ENCODE data around the gene PPIC. TPM values are rescaled to one million over a fixed set of nuclear protein-coding genes. Genes with fewer than 3 reads are reported as not detected.

PPIC gene
- total RNA-seq, 4 donors from 2014 or later, result 14.2 to 47.4 (median 44.3) TPM

GRCh38 chr5:122985954-122986721 is 50.4 kb downstream of the PPIC start:
- no peak overlapping the region for H3K27ac ChIP-seq (replicated peaks in 1 of 4)
- intact Hi-C loops (cut with DNase I), result no loop called here
- no peak overlapping the region for H3K4me3 ChIP-seq
- 97% methylated on average over 2 of the region's 2 CpGs for WGBS
- DNase-seq (ENCODE audit: extremely low spot score), result no peak
- TF ChIP-seq EP300 (IDR thresholded peaks at IDR 0.05) (no peak), POLR2A (IDR thresholded peaks at IDR 0.05; ENCODE audit: low read depth) (no peak), POLR2AphosphoS5 (IDR thresholded peaks at IDR 0.05) (no peak)
- TF ChIP-seq, protein P1, sequence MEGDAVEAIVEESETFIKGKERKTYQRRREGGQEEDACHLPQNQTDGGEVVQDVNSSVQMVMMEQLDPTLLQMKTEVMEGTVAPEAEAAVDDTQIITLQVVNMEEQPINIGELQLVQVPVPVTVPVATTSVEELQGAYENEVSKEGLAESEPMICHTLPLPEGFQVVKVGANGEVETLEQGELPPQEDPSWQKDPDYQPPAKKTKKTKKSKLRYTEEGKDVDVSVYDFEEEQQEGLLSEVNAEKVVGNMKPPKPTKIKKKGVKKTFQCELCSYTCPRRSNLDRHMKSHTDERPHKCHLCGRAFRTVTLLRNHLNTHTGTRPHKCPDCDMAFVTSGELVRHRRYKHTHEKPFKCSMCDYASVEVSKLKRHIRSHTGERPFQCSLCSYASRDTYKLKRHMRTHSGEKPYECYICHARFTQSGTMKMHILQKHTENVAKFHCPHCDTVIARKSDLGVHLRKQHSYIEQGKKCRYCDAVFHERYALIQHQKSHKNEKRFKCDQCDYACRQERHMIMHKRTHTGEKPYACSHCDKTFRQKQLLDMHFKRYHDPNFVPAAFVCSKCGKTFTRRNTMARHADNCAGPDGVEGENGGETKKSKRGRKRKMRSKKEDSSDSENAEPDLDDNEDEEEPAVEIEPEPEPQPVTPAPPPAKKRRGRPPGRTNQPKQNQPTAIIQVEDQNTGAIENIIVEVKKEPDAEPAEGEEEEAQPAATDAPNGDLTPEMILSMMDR (IDR thresholded peaks at IDR 0.05), result no peak
- no peaks in the 10 kb centered on the region for H3K4me1 ChIP-seq
- no peaks in the 10 kb centered on the region for H3K27me3 ChIP-seq
- no peaks in the 10 kb centered on the region for H3K9me3 ChIP-seq
- H3K36me3 ChIP-seq, result no peaks in the 10 kb centered on the region

DNA sequence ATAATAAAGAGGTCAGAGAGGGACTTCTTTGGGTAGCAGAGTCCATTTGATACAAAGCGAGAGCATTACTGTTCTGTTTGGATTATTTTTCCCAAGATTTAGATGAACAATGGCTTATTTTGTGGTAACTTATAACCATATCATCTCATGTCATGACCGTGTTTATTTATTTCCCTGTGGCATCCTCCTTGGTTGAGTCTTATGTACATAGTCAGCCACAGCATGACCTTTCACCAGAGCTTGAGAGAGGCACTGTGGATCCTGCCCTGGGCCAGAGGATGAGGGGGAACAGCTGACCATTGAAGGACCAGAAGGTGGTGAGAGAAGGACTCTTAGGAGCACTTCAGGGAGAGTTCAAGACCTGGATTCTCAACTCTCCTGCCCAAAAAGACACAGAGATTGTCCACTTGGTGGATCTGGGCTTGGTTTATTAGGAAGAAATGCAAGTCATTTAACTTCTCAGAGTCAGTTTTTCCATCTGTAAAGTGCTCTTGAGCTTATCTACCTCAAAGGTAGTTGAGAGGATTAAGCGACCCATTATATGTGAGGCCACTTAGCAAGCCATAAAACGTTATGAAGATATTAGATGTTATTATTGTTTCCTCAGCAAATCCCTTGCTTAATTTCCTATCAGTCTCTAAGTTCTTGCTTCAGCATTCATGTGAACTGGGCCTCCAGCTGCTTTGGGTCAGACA is 51.4 kb downstream of the PPIC start:
- no peak overlapping the region for H3K4me3 ChIP-seq
- 92% methylated on average over 4 of the region's 4 CpGs for WGBS
- no peaks in the 10 kb centered on the region for H3K9me3 ChIP-seq
- DNase-seq (ENCODE audit: extremely low spot score), result no peak
- H3K27me3 ChIP-seq, result no peaks in the 10 kb centered on the region
- H3K4me1 ChIP-seq, result no peaks in the 10 kb centered on the region
- H3K27ac ChIP-seq (replicated peaks in 1 of 4), result no peak overlapping the region
- TF ChIP-seq POLR2AphosphoS5 (IDR thresholded peaks at IDR 0.05) (no peak), EP300 (IDR thresholded peaks at IDR 0.05) (no peak), POLR2A (IDR thresholded peaks at IDR 0.05; ENCODE audit: low read depth) (no peak)
- TF ChIP-seq, protein P1 (IDR thresholded peaks at IDR 0.05), result no peak
- intact Hi-C loops (cut with DNase I), result no loop called here
- H3K36me3 ChIP-seq, result no peaks in the 10 kb centered on the region

- Histone ChIP-seq H3K27me3 (no peaks in the 10 kb centered on the region), H3K9me3 (no peaks in the 10 kb centered on the region), H3K4me3 (no peak overlapping the region), H3K27ac (replicated peaks in 1 of 4) (no peak overlapping the region), H3K4me1 (no peaks in the 10 kb centered on the region), H3K36me3 (no peaks in the 10 kb centered on the region)
- TF ChIP-seq POLR2A (IDR thresholded peaks at IDR 0.05; ENCODE audit: low read depth), result no peak
- DNase-seq (ENCODE audit: extremely low spot score), result no peak
- intact Hi-C loops (cut with DNase I), result no loop called here
- WGBS, result 95% methylated on average over 3 of the region's 3 CpGs
These were observed 52.1 kb downstream of the PPIC start for GRCh38 chr5:122984425-122984824.

DNA sequence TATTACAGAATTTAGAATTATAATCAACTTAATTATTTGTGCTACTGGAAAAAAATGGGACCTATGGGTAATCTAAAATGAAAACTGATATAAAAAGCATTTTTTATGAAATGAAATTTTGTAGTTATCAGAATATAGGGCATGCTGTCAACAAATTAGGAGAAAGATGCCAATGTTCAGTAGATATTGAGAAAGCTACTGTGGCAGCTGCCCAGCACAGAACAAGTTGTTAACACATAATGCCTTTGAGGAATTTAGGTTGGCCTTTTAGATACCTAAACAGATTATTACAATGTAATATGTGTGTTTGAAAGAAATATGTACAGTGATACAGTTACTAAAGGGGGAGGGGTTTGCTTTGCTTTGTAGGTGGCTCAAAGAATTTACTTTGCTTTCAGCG is 54.1 kb downstream of the PPIC start:
- DNase-seq (ENCODE audit: extremely low spot score), result no peak
- H3K27me3 ChIP-seq, result no peaks in the 10 kb centered on the region
- no peaks in the 10 kb centered on the region for H3K4me1 ChIP-seq
- no peak overlapping the region for H3K27ac ChIP-seq (replicated peaks in 1 of 4)
- TF ChIP-seq POLR2AphosphoS5 (IDR thresholded peaks at IDR 0.05) (no peak), EP300 (IDR thresholded peaks at IDR 0.05) (no peak), POLR2A (IDR thresholded peaks at IDR 0.05; ENCODE audit: low read depth) (no peak)
- TF ChIP-seq, protein P1 (IDR thresholded peaks at IDR 0.05), result no peak
- WGBS, result 4% methylated on average over 1 of the region's 1 CpG
- H3K36me3 ChIP-seq, result no peaks in the 10 kb centered on the region
- intact Hi-C loops (cut with DNase I), result no loop called here
- H3K9me3 ChIP-seq, result no peaks in the 10 kb centered on the region
- H3K4me3 ChIP-seq, result no peak overlapping the region

DNA sequence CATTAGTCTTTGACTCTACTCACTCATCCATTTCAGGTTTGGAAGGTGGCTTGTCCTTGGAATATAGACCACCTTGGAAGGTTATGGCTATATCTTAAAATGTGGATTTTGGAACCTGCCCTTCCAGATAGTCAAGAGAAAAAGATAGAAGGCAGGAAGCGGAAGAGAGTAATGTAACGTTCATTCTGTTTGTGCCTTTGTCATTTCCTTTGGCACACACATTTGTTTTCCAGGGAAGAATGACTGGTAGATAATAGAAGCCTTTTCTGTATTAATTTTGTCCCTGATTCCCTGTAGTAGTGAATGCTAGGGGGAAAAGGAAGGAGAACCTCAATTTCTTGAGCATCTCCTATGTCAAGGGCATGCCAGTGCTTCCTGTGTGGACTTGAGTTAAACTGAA is 54.7 kb downstream of the PPIC start:
- Histone ChIP-seq H3K9me3 (no peaks in the 10 kb centered on the region), H3K4me1 (no peaks in the 10 kb centered on the region), H3K27me3 (no peaks in the 10 kb centered on the region), H3K36me3 (no peaks in the 10 kb centered on the region), H3K27ac (replicated peaks in 1 of 4) (no peak overlapping the region), H3K4me3 (no peak overlapping the region)
- DNase-seq (ENCODE audit: extremely low spot score), result no peak
- intact Hi-C loops (cut with DNase I), result no loop called here
- WGBS, result 81% methylated on average over 2 of the region's 2 CpGs
- no peak for TF ChIP-seq POLR2AphosphoS5 (IDR thresholded peaks at IDR 0.05)
- TF ChIP-seq, protein P1 (IDR thresholded peaks at IDR 0.05), result no peak
- no peak for TF ChIP-seq POLR2A (IDR thresholded peaks at IDR 0.05; ENCODE audit: low read depth)
- TF ChIP-seq EP300 (IDR thresholded peaks at IDR 0.05), result no peak

All from esophagus muscularis mucosa (tissue), 4 donors.